HepG2 (cell line): ENCODE data around the gene SOST. TPM values are rescaled to one million over a fixed set of nuclear protein-coding genes. Genes with fewer than 3 reads are reported as not detected.

Source experiments
- ATM ChIP-seq: fragments of 450-650 bp; IDR thresholded peaks from 2 replicates; pipeline ENCODE4 v1.7.1; 2017; ENCODE audit warnings: mild to moderate bottlenecking, borderline replicate concordance
- CBX2 ChIP-seq, 2 experiments: fragments of 200-600 bp in 1 of 2; sonication (generic); formaldehyde crosslinking in 1 of 2; IDR thresholded peaks; 2 replicates each; pipeline versions ENCODE4 v1.7.0 to v1.8.1; 2018 to 2022; ENCODE audit warnings: low read depth in 2 of 2, low read length in 1 of 2, mild to moderate bottlenecking in 1 of 2, missing genetic modification reagents in 1 of 2
- DR1 ChIP-seq: sonication (generic); formaldehyde crosslinking; IDR thresholded peaks from 2 replicates; pipeline ENCODE4 v1.8.0; 2021; ENCODE audit warnings: mild to moderate bottlenecking, missing genetic modification reagents, inconsistent platforms
- GRHL1 ChIP-seq: sonication (generic); formaldehyde crosslinking; conservative IDR thresholded peaks from 2 replicates; pipeline ENCODE4 v1.8.0; 2022; ENCODE audit warnings: missing genetic modification reagents
- MED13 ChIP-seq: sonication (generic); formaldehyde crosslinking; IDR thresholded peaks from 2 replicates; pipeline ENCODE4 v1.5.0; 2020; ENCODE audit warnings: missing genetic modification reagents
- MIXL1 ChIP-seq: IDR thresholded peaks from 2 replicates; pipeline ENCODE4 v1.6.1; 2016
- MXI1 ChIP-seq: IDR thresholded peaks from 3 replicates; pipeline ENCODE4 v1.6.1; 2012; ENCODE audit warnings: low read depth, low read length, inconsistent platforms, borderline replicate concordance
- PHF5A ChIP-seq: IDR thresholded peaks from one replicate; pipeline ENCODE4 v1.6.1; 2018; ENCODE audit warnings: low read depth, missing genetic modification reagents; ENCODE audit not compliant: unreplicated experiment
- RBM22 ChIP-seq: fragments of 200-400 bp; formaldehyde crosslinking; optimal IDR thresholded peaks from 2 replicates; pipeline ENCODE3; 2017; ENCODE audit warnings: mild to moderate bottlenecking, low read length, moderate library complexity
- SCMH1 ChIP-seq: sonication (generic); formaldehyde crosslinking; IDR thresholded peaks from 2 replicates; pipeline ENCODE4 v1.9.0; 2021; ENCODE audit warnings: missing genetic modification reagents, mild to moderate bottlenecking, borderline replicate concordance
- SRF ChIP-seq: IDR thresholded peaks from 2 replicates; pipeline ENCODE4 v1.6.1; 2011; ENCODE audit warnings: mild to moderate bottlenecking, low read depth, low read length, moderate library complexity
- ZNF264 ChIP-seq: sonication (generic); formaldehyde crosslinking; IDR thresholded peaks from 2 replicates; pipeline ENCODE4 v1.4.0; 2020; ENCODE audit warnings: missing genetic modification reagents
- ZNF383 ChIP-seq: sonication (generic); formaldehyde crosslinking; IDR thresholded peaks from 2 replicates; pipeline ENCODE4 v1.4.0; 2020; ENCODE audit warnings: missing genetic modification reagents, mild to moderate bottlenecking, borderline replicate concordance
- ZNF451 ChIP-seq: sonication (generic); formaldehyde crosslinking; IDR thresholded peaks from 2 replicates; pipeline ENCODE4 v1.5.0; 2020; ENCODE audit warnings: mild to moderate bottlenecking, missing genetic modification reagents
- ZNF598 ChIP-seq: sonication (generic); formaldehyde crosslinking; IDR thresholded peaks from 2 replicates; pipeline ENCODE4 v1.5.1; 2020; ENCODE audit warnings: mild to moderate bottlenecking, missing genetic modification reagents, borderline replicate concordance
- ZNF652 ChIP-seq: IDR thresholded peaks from 2 replicates; pipeline ENCODE4 v1.6.1; 2016; ENCODE audit warnings: low read depth, borderline replicate concordance
- ZNF713 ChIP-seq: sonication (generic); formaldehyde crosslinking; IDR thresholded peaks from 2 replicates; pipeline ENCODE4 v1.4.0; 2020; ENCODE audit warnings: mild to moderate bottlenecking, missing genetic modification reagents
- ZNF841 ChIP-seq: sonication (generic); formaldehyde crosslinking; IDR thresholded peaks from 2 replicates; pipeline ENCODE4 v1.8.1; 2023; ENCODE audit warnings: missing genetic modification reagents, borderline replicate concordance
- ZXDC ChIP-seq: sonication (generic); formaldehyde crosslinking; IDR thresholded peaks from 2 replicates; pipeline ENCODE4 v1.5.0; 2020; ENCODE audit warnings: mild to moderate bottlenecking, missing genetic modification reagents
- polyA plus RNA-seq, 8 experiments: library from polyadenylated mRNA; depleted of rRNA in 3 of 8; stranded (reverse) in 7 of 8; unstranded in 1 of 8; fragments of >200 nt; fragmentation: Illumina TruSeq in 4 of 8; extraction: Trizol in 4 of 8; gene quantifications; 2 replicates each; pipeline versions ENCODE4 v1.2.1 to v1.2.3, GENCODE V29; 2011 to 2016; ENCODE audit warnings: low read depth in 4 of 8, missing spikeins in 1 of 8, mixed read lengths in 1 of 8; ENCODE audit not compliant: insufficient read depth in 1 of 8
- total RNA-seq, 5 experiments: library from RNA; depleted of rRNA; stranded (reverse); fragments of >200 nt; fragmentation: Illumina TruSeq; extraction: Trizol; gene quantifications; 2 replicates each; pipeline ENCODE4 v1.2.3, GENCODE V29; 2016; ENCODE audit warnings: low read depth in 1 of 5
- TF ChIP-seq, protein P1 (sequence below): sonication (generic); formaldehyde crosslinking; IDR thresholded peaks from 2 replicates; pipeline ENCODE4 v1.9.0; 2021; ENCODE audit warnings: missing genetic modification reagents, mild to moderate bottlenecking, borderline replicate concordance
- TF ChIP-seq, protein P2 (sequence below): sonication (generic); formaldehyde crosslinking; IDR thresholded peaks from 2 replicates; pipeline ENCODE4 v1.4.0; 2020; ENCODE audit warnings: missing genetic modification reagents
- TF ChIP-seq, protein P3 (sequence below): sonication (generic); formaldehyde crosslinking; IDR thresholded peaks from 2 replicates; pipeline ENCODE4 v1.8.0; 2022; ENCODE audit warnings: missing genetic modification reagents, mild to moderate bottlenecking, borderline replicate concordance
- TF ChIP-seq, protein P4 (sequence below): sonication (generic); formaldehyde crosslinking; IDR thresholded peaks from 2 replicates; pipeline ENCODE4 v1.4.0; 2020; ENCODE audit warnings: missing genetic modification reagents

The SOST gene
- total and polyA plus RNA-seq, 2 of the 13 experiments (the other 11 are each of a cell fraction or from before 2014, with no cell fraction given) = not detected

GRCh38 chr17:43801844-43802243 lies 43.3 kb upstream of the SOST start (continued):
- TF ChIP-seq DR1 (CRISPR knock-in tag) (no peak), ZXDC (CRISPR knock-in tag) (no peak), CBX2 (IDR thresholded peaks at IDR 0.05; ENCODE audit: low read depth, low read length) (no peak), CBX2 (CRISPR knock-in tag; IDR thresholded peaks at IDR 0.05; ENCODE audit: low read depth) (no peak), ZNF841 (CRISPR knock-in tag) (0 out of 2 replicates have a peak, but pooled peaks have one; percentile 59), MED13 (CRISPR knock-in tag) (no peak), ZNF652 (no peak), ZNF598 (CRISPR knock-in tag) (no peak), SRF (no peak), SCMH1 (CRISPR knock-in tag) (no peak), GRHL1 (CRISPR knock-in tag) (no peak), ZNF451 (CRISPR knock-in tag) (no peak), RBM22 (no peak), ZNF383 (CRISPR knock-in tag) (no peak), ZNF264 (CRISPR knock-in tag) (peak; percentile 33; the same call in 1 of the 2 replicates), ATM (no peak), PHF5A (CRISPR knock-in tag) (peak; percentile 72), MXI1 (no peak; the same call in 2 of the 3 replicates), MIXL1 (CRISPR knock-in tag) (peak; percentile 94; the same call in 1 of the 2 replicates), ZNF713 (no peak)
- TF ChIP-seq, protein P1, sequence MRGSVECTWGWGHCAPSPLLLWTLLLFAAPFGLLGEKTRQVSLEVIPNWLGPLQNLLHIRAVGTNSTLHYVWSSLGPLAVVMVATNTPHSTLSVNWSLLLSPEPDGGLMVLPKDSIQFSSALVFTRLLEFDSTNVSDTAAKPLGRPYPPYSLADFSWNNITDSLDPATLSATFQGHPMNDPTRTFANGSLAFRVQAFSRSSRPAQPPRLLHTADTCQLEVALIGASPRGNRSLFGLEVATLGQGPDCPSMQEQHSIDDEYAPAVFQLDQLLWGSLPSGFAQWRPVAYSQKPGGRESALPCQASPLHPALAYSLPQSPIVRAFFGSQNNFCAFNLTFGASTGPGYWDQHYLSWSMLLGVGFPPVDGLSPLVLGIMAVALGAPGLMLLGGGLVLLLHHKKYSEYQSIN (CRISPR knock-in tag) = no peak
- TF ChIP-seq, protein P2, sequence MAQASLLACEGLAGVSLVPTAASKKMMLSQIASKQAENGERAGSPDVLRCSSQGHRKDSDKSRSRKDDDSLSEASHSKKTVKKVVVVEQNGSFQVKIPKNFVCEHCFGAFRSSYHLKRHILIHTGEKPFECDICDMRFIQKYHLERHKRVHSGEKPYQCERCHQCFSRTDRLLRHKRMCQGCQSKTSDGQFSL (CRISPR knock-in tag) = no peak
- TF ChIP-seq, protein P3, sequence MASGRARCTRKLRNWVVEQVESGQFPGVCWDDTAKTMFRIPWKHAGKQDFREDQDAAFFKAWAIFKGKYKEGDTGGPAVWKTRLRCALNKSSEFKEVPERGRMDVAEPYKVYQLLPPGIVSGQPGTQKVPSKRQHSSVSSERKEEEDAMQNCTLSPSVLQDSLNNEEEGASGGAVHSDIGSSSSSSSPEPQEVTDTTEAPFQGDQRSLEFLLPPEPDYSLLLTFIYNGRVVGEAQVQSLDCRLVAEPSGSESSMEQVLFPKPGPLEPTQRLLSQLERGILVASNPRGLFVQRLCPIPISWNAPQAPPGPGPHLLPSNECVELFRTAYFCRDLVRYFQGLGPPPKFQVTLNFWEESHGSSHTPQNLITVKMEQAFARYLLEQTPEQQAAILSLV (CRISPR knock-in tag) = no peak
- TF ChIP-seq, protein P4, sequence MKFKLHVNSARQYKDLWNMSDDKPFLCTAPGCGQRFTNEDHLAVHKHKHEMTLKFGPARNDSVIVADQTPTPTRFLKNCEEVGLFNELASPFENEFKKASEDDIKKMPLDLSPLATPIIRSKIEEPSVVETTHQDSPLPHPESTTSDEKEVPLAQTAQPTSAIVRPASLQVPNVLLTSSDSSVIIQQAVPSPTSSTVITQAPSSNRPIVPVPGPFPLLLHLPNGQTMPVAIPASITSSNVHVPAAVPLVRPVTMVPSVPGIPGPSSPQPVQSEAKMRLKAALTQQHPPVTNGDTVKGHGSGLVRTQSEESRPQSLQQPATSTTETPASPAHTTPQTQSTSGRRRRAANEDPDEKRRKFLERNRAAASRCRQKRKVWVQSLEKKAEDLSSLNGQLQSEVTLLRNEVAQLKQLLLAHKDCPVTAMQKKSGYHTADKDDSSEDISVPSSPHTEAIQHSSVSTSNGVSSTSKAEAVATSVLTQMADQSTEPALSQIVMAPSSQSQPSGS = no peak
